SK-N-SH treated with all-trans-retinoic acid at 6 μM for 48 hours (cell line): Measurements from ENCODE around the gene AGBL1.

Experiments
- ARNTL ChIP-seq: fragments of 450-650 bp; formaldehyde crosslinking; IDR thresholded peaks from 2 replicates; pipeline ENCODE4 v1.5.0; 2020; ENCODE audit warnings: low read depth, mild to moderate bottlenecking, moderate library complexity, borderline replicate concordance
- CSDC2 ChIP-seq: fragments of 250-450 bp; sonication (Bioruptor Pico); IDR thresholded peaks from 2 replicates; pipeline ENCODE4 v1.5.0; 2020; ENCODE audit warnings: mild to moderate bottlenecking, moderate library complexity
- OSR1 ChIP-seq: fragments of 250-450 bp; sonication (Bioruptor Pico); IDR thresholded peaks from 2 replicates; pipeline ENCODE4 v1.8.0; 2022; ENCODE audit warnings: moderate library complexity, mild to moderate bottlenecking, inconsistent platforms
- PATZ1 ChIP-seq: fragments of 250-450 bp; sonication (Bioruptor Pico); IDR thresholded peaks from 2 replicates; pipeline ENCODE4 v1.8.0; 2020; ENCODE audit warnings: mild to moderate bottlenecking, moderate library complexity, borderline replicate concordance
- PPARA ChIP-seq: fragments of 250-450 bp; sonication (Bioruptor Pico); IDR thresholded peaks from 2 replicates; pipeline ENCODE4 v1.5.0; 2020; ENCODE audit warnings: mild to moderate bottlenecking, borderline replicate concordance
- ZFP30 ChIP-seq: fragments of 450-650 bp; formaldehyde crosslinking; IDR thresholded peaks from 2 replicates; pipeline ENCODE4 v1.5.0; 2022; ENCODE audit warnings: mild to moderate bottlenecking, moderate library complexity
- ZNF70 ChIP-seq: fragments of 450-650 bp; formaldehyde crosslinking; IDR thresholded peaks from 2 replicates; pipeline ENCODE4 v1.5.0; 2020; ENCODE audit warnings: mild to moderate bottlenecking, moderate library complexity

DNA sequence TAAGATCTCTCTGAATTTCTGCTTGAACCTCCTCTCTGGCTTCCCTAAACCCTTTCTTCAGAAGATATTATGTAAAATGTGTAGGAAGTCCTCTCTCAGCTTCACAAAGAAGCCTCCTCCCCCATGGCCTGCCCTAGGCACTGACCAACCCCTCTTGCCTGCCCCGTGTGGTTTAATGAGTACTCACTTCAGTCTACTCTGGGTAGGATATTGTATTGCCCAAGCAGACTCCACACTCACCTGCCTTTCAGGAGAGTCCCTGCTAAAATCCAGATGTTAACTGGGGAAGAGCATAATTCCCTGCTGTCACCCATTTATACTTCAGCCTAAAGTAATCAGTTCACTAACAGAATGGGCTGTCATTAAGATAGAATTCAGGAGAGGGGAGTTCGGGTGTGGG lies 2.6 kb upstream of the AGBL1 start:
- TF ChIP-seq CSDC2 (CRISPR knock-in tag) = no peak
- no peak for TF ChIP-seq ARNTL (CRISPR knock-in tag)
- no peak for TF ChIP-seq PATZ1
- TF ChIP-seq PPARA (CRISPR knock-in tag) = no peak
- no peak for TF ChIP-seq OSR1
- no peak for TF ChIP-seq ZNF70 (CRISPR knock-in tag)
- no peak for TF ChIP-seq ZFP30 (CRISPR knock-in tag)
